Fibroblast of lung (primary cell): ENCODE results near the gene ABCA13.

ENCODE experiments used
- EZH2 ChIP-seq: IDR thresholded peaks from 2 replicates; pipeline ENCODE4 v1.5.1; 2012; ENCODE audit warnings: low read length, control low read depth, mild to moderate bottlenecking; ENCODE audit errors: missing control alignments
- TF ChIP-seq, protein P1 (sequence below), 2 donors: IDR thresholded peaks in 1 of 2; conservative IDR thresholded peaks in 1 of 2; 1 replicate in 1 of 2; 2 replicates in 1 of 2; pipeline ENCODE4 v1.5.1; 2011 to 2012; ENCODE audit warnings: low read length in 2 of 2, control low read depth in 1 of 2, inconsistent platforms in 1 of 2, low read depth in 1 of 2, mild to moderate bottlenecking in 1 of 2

DNA sequence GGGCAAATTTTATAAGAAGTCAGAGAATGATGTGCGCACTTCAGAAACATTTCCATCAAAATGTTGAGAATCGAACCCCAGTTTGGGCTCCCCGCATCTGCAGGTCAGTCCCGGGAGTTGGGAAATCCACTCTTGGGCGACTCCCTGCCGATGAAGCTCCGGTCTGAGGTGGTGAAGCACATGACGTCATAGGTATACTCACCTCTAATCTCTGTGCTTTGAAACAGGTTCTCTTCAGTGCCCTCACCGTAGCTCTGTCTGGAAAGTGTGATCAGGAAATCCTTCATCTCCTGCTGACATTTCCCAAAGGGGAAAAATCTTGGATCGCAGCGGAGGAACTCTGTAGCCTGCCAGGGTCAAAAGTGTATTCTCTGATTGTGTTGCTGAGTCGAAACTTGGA is 138.5 kb downstream of the ABCA13 start:
- TF ChIP-seq, protein P1, sequence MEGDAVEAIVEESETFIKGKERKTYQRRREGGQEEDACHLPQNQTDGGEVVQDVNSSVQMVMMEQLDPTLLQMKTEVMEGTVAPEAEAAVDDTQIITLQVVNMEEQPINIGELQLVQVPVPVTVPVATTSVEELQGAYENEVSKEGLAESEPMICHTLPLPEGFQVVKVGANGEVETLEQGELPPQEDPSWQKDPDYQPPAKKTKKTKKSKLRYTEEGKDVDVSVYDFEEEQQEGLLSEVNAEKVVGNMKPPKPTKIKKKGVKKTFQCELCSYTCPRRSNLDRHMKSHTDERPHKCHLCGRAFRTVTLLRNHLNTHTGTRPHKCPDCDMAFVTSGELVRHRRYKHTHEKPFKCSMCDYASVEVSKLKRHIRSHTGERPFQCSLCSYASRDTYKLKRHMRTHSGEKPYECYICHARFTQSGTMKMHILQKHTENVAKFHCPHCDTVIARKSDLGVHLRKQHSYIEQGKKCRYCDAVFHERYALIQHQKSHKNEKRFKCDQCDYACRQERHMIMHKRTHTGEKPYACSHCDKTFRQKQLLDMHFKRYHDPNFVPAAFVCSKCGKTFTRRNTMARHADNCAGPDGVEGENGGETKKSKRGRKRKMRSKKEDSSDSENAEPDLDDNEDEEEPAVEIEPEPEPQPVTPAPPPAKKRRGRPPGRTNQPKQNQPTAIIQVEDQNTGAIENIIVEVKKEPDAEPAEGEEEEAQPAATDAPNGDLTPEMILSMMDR (conservative IDR thresholded peaks at IDR 0.05 in 1 of 2, IDR thresholded peaks at IDR 0.05 in 1 of 2; ENCODE audit: low read depth in 1 of 2, low read length in 2 of 2), result no peak
- no peak for TF ChIP-seq EZH2
